NOMO-1 treated with DMSO at 0.1 percent for 48 hours (cell line): ENCODE measurements around the gene ATP23.

Experiments
- DNase-seq: peaks from one replicate; lab custom pipeline; 2025; ENCODE audit not compliant: unreplicated experiment; lab: John Stamatoyannopoulos, UW

Gene ATP23

DNA sequence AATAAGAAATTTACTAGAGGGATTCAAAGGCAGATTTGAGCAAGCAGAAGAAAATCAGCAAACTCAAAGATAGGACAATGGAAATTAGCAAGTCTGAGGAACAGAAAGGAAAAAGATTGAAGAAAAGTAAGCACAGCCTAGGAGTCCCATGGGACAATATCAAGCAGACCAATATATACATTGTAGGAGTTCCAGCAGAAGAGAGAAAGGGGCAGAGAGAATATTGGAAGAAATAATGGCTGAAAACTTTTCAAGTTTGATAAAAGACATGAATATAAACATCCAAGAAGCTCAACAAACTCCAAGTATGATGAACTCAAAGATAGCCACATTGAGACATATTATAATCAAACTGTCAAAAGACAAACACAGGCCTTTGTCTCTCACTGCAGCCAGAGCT is 25.2 kb downstream of the ATP23 start:
- no peak for DNase-seq

DNA sequence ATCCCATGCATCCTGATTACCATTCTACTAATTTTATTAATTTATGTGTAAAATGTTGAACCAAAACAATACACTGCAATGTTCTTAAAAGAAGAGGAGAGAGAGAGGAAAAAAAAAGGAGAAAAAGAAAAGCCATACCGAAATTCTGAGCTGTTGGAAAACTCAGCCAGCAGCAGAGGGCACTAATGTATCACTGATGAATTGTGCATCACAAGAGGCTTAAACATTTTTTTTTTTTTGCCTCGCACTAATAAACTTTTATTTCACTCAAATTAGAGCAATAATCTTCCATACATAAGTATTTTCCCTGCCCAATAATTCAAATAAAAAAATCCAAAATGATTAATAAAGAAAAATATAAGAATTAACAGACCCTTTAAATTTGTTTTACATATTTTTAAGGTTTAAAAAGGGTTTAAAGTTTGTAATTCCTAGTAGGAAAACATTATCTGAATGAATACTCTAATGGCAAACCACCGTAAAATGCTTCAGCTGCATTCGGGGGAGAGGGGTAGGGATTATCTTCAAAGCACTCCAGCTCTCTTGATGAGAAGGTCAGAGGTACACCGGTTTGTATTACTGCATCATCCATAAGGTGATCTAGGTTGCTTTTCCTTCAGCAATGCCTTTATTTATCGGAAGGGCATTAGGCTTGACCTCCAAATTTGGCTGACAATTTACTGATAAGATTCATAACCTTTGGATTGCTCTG is 41.9 kb downstream of the ATP23 start:
- DNase-seq, result peak; percentile 17

DNA sequence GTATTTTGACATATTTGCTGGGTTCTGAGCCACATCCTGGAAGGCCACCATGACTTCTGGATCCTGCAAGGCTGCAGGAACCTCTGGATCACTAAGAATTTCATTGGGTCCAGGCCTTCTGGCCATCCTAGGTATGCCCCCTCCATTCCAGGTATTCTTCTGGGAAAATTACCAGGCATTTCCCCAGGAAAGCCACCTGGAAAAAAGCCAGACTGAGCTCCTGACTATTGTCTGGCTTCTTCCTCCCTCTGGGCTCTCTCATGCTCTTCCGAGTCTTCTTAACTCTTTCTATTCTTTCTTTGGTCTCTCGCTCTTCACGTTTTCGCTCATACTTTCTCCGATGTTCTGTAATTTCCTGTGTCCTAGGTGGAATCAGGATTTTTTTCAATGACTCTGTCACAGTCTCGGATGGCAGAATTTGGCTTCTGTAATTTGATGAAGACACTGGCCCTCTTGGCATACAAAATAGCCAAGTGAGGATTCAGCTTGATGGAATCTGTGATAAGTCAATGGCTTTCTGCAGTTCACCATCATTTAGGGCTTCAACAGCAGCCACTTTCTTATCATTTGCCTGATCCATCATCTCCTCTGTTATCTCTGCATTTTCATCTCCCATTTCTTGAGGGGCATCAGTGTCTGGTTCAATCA is 42.6 kb downstream of the ATP23 start:
- no peak for DNase-seq

DNA sequence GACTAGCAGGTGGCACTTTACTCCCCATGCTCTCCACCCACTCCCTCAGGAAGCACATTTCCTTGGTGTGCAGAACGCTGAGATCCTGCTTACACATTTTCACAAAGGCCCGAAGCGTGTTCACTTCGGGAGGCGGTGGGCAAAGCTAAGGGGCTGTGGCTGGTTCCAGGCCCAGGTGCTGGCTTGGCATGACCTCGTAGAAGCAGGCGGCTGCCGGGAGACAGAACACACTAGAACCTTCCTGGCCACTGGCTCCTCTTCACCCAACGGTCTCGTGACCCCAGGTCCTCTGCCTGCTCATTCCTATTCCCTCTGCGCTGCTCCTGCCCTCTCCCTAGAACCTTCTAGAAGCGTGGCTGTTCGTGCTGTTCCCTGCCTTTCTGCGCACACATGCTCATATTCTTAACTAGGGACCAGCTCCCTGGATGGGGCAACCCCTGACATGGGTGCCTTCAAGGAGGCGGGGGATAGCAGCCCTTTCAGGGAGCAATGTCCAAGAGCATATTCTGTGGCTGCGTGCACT is 43.3 kb downstream of the ATP23 start:
- DNase-seq, result no peak

DNA sequence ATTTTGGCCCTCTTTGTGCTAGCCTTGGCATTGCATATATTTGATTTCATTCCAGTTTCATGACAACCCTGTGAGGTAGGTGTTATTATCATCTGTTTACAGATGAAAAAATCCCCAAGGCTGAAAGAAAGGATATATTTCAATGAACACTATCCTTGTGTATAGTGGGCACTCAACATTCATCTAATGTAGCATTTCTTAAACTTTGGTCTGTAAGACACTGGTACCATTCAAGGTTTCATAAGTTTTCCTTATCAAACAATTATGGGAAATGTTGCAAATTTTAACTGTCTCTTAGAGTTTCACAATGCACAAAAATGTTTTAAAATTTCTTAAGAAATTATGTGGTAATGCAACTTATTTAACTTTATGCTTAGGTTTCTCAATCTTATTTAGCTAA is 44.3 kb downstream of the ATP23 start:
- DNase-seq, result no peak

DNA sequence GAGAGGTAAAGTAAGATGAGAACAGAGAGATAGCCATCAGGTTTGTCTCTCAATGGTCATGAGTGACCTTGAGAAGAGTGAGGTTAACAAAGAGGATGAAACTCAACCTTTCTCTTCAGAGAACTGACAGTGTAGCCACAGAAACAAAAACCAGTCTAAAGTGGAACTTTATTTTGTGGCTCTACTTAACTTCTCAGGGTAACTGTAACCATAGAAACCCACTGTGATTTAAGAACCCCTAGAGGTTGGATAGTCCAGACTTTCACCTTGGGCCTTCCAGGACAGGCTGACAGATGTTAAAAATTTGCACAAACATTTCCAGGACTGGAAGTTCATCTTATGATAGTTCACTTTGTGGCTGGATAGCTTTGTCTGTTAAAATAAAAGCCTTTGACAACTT is 48.5 kb downstream of the ATP23 start:
- DNase-seq, result no peak

DNA sequence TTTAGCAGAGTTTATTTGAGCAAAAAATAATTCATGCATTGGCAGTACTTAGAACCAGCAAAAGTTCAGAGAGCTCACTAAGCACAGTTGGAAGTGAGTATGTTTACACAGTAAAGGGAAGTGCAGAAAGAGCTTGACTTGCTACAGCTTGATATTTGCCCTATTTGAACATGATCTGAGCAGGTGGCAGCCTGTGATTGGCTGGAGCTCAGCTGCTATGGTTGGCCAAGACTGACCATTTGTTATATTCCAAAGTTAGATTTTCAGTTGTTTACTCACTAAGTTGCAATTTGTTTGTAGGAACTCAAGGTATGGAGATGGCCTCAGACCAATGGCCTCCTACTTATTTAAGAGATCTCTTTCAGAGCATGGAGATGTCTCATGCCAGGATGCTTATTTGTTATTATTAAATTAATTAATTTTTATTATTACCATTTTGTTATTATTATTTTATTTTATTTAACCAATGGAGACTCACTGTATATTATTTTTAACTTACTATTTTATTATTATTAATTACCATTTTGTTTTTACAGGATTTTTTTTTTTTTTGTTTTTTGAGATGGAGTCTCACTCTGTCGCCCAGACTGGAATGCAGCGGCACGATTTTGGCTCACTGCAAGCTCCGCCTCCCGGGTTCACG is 49.0 kb downstream of the ATP23 start:
- DNase-seq, result no peak

DNA sequence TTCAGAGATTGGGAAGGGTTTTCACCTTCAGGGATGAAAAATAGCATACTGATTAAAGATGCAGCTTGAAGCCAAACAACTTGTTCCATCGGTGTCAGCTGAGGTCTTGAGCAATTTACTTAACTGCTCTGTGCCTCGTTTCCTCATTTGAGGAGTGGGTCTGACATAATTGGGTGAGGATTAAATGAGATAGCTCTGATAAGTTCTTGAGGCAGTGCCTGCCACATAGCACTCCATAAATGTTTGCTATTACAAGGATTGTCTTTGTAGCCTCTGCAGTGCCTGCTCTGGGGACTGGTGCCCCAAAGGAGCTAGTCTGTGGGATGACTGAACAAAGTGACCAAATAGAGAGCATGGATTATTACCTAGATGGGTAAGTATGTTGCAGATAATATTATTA is 50.6 kb downstream of the ATP23 start:
- peak; percentile 5 for DNase-seq

DNA sequence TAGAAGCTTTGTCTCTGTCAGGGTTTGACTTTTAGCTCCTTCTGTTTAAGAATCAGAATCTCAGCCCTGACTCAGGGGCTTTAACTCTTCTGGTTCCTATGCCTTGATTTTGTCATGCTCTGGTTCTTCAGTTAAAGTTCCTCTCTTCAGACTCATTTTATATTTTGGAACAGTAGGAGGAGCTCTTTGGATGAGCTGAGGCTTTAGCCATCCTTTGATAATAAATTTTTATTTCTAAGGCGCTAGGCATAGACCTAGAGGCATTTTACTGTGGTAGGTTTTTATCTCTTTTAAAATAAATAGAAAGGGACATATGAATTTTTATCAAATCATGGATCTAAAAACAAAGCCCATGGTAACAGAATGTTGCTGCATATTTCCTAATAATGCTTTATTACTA is 51.7 kb downstream of the ATP23 start:
- DNase-seq, result peak; percentile 7

DNA sequence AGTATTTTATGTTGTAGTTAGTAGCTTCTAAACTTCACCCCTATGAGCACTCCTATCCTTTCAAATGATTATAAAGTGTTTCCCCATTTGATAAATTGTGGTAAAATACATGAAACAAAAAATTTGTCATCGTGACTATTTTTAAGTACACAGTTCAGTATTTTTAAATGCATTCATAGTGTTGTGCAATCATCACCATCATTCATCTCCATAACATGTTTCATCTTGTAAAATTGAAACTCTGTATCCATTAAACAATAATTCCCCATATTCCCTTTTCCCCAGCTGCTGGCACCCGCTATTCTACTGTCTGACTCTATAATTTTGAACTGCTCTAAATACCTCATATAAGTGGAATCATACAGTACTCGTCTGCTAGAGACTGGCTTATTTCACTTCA is 52.5 kb downstream of the ATP23 start:
- no peak for DNase-seq

DNA sequence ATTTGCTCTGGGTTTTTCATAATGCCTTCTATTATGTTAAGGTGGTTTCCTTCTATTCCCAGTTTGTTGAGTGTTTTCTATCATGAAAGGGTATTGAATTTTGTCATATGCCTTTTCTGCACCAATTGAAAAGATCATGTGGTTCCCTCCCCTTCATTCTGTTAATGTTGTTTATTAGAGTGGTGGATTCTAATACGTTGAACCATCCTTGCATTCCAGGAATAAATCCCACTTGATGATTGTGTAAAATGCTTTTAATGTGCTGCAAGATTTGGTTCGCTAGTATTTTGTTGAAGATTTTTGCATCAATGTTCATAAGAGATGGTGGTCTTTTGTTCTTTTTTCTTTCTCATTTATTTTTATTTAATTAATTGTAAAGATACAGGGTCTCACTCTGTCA is 55.2 kb downstream of the ATP23 start:
- no peak for DNase-seq

DNA sequence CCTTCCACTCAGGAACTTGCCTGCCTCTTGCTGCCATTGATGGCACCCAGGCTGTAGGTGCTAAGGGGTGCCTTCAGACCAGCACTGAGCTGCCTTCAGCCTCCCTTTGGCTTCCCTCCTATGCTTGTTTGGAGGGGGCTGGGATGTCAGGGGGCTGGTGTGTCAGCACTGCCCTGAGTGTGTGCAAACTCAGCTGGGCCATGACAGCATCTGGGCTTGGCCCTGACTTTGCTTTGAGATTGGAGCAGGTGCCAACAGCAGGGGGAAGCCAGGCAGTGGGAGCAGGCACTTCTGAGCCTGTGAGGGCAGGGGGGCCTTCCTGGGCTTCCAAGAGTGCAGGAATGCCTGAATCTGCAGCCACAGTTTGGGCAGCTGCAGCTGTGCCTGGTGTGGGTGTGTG is 56.9 kb downstream of the ATP23 start:
- no peak for DNase-seq

DNA sequence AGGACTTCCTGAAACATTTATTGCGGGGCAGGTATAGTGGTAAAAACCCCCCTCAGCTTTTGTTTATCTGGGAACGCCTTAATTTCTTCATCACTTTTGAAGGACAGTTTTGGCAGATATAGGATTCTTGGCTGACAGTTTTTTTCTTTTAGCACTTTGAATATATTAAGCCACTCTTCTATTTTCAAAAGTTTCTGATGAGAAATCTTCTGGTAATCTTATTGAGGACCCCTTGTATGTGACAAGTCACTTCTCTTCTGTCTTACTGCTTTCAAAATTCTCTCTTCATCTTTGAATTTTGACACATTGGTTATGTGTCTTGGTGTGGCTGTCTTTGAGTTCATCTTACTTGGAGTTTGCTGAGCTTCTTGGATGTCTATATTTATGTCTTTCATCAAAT is 59.1 kb downstream of the ATP23 start:
- no peak for DNase-seq

DNA sequence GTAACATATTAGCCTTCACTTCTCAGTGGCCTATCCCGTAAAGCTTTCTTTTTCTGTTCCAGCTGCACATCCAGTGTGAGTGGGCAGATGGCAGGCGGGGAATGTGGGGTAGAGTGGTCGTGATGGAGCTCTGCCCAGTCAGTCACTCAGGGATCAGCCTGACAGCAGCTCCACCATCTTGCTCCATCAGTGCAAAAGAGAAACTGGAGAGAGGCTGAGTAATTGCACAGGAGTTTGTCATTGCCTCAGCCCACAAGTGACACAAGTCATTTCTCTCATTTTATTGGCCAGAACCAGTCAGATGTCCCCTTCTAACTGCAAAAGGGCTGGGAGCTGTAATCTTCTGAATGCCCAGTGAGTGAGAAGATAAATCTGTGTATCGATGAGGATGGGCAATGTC is 66.5 kb downstream of the ATP23 start:
- no peak for DNase-seq

DNA sequence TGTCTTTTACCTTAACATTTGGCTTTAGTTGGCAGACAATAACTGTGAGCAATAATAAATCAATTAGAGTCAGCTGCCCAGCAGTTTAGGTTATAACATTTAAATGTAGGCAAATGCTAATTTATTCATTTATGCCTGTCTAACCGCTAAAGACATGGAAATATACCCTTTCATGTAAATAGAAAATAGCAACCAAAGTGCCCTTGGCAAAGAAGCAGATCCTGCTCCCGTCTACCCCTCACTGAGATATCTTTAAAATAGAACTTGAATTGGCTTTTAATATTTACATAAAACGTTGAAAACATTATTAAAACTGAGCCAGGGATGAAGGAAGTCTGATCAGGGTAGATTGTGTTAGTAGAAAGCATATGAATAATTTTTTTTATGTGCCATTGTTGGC is 67.3 kb downstream of the ATP23 start:
- no peak for DNase-seq
